HepG2 (cell line): ENCODE measurements around the gene ZNF207. TPM values are rescaled to one million over a fixed set of nuclear protein-coding genes. Genes with fewer than 3 reads are reported as not detected.
A peak's percentile ranks its signal among the peaks of the same experiment; 100 is the strongest.

Source experiments
- ARID2 ChIP-seq: sonication (generic); formaldehyde crosslinking; IDR thresholded peaks from 2 replicates; pipeline ENCODE4 v1.8.1; 2022; ENCODE audit warnings: mild to moderate bottlenecking, missing genetic modification reagents, borderline replicate concordance
- ARNTL ChIP-seq: sonication (generic); formaldehyde crosslinking; IDR thresholded peaks from 2 replicates; pipeline ENCODE4 v1.4.0; 2020; ENCODE audit warnings: mild to moderate bottlenecking, missing genetic modification reagents
- CEBPG ChIP-seq: IDR thresholded peaks from 2 replicates; pipeline ENCODE4 v1.6.1; 2016
- DBP ChIP-seq: sonication (generic); formaldehyde crosslinking; IDR thresholded peaks from 2 replicates; pipeline ENCODE4 v1.4.0; 2020; ENCODE audit warnings: missing genetic modification reagents; ENCODE audit errors: not compliant biosample characterization
- HDAC1 ChIP-seq: sonication (generic); formaldehyde crosslinking; IDR thresholded peaks from 2 replicates; pipeline ENCODE4 v1.5.1; 2020; ENCODE audit warnings: mild to moderate bottlenecking, missing genetic modification reagents
- PAXIP1 ChIP-seq: sonication (generic); formaldehyde crosslinking; conservative IDR thresholded peaks from 2 replicates; pipeline ENCODE4 v1.4.0; 2020; ENCODE audit warnings: mild to moderate bottlenecking, missing genetic modification reagents, moderate library complexity
- RCOR2 ChIP-seq: IDR thresholded peaks from 2 replicates; pipeline ENCODE4 v1.6.1; 2016; ENCODE audit warnings: missing biosample characterization, missing genetic modification reagents
- RNF2 ChIP-seq: fragments of 450-650 bp; conservative IDR thresholded peaks from 2 replicates; pipeline ENCODE4 v1.6.1; 2016; ENCODE audit warnings: low read depth
- SIX1 ChIP-seq: sonication (generic); formaldehyde crosslinking; IDR thresholded peaks from 2 replicates; pipeline ENCODE4 v1.4.0; 2020; ENCODE audit warnings: missing genetic modification reagents, borderline replicate concordance
- SMARCC2 ChIP-seq: fragments of 450-650 bp; IDR thresholded peaks from 2 replicates; pipeline ENCODE4 v1.6.1; 2017; ENCODE audit warnings: antibody characterized with exemption, mild to moderate bottlenecking
- SPEN ChIP-seq: sonication (generic); formaldehyde crosslinking; IDR thresholded peaks from 2 replicates; pipeline ENCODE4 v1.5.1; 2020; ENCODE audit warnings: low read depth, mild to moderate bottlenecking, missing genetic modification reagents
- STAT5B ChIP-seq: sonication (generic); formaldehyde crosslinking; IDR thresholded peaks from 2 replicates; pipeline ENCODE4 v1.4.0; 2020; ENCODE audit warnings: missing genetic modification reagents
- ZNF101 ChIP-seq: sonication (generic); formaldehyde crosslinking; IDR thresholded peaks from 2 replicates; pipeline ENCODE4 v1.4.0; 2020; ENCODE audit warnings: mild to moderate bottlenecking, low read depth, missing genetic modification reagents, borderline replicate concordance
- ZNF512B ChIP-seq: sonication (generic); formaldehyde crosslinking; IDR thresholded peaks from 2 replicates; pipeline ENCODE4 v1.5.1; 2020; ENCODE audit warnings: missing genetic modification reagents, mild to moderate bottlenecking, borderline replicate concordance
- ZNF703 ChIP-seq: sonication (generic); formaldehyde crosslinking; IDR thresholded peaks from 2 replicates; pipeline ENCODE4 v1.5.1; 2020; ENCODE audit warnings: missing genetic modification reagents, mild to moderate bottlenecking, moderate library complexity, borderline replicate concordance
- ZNF839 ChIP-seq: sonication (generic); formaldehyde crosslinking; IDR thresholded peaks from 2 replicates; pipeline ENCODE4 v1.4.0; 2020; ENCODE audit warnings: missing genetic modification reagents, mild to moderate bottlenecking, borderline replicate concordance
- ZNF883 ChIP-seq: sonication (generic); formaldehyde crosslinking; IDR thresholded peaks from 2 replicates; pipeline ENCODE4 v1.5.1; 2020; ENCODE audit warnings: mild to moderate bottlenecking, missing genetic modification reagents; ENCODE audit errors: not compliant biosample characterization
- polyA plus RNA-seq, 8 experiments: library from polyadenylated mRNA; depleted of rRNA in 3 of 8; stranded (reverse) in 7 of 8; unstranded in 1 of 8; fragments of >200 nt; fragmentation: Illumina TruSeq in 4 of 8; extraction: Trizol in 4 of 8; gene quantifications; 2 replicates each; pipeline versions ENCODE4 v1.2.1 to v1.2.3, GENCODE V29; 2011 to 2016; ENCODE audit warnings: low read depth in 4 of 8, missing spikeins in 1 of 8, mixed read lengths in 1 of 8; ENCODE audit not compliant: insufficient read depth in 1 of 8
- total RNA-seq, 5 experiments: library from RNA; depleted of rRNA; stranded (reverse); fragments of >200 nt; fragmentation: Illumina TruSeq; extraction: Trizol; gene quantifications; 2 replicates each; pipeline ENCODE4 v1.2.3, GENCODE V29; 2016; ENCODE audit warnings: low read depth in 1 of 5

The ZNF207 gene
- total and polyA plus RNA-seq, 2 of the 13 experiments (the other 11 are each of a cell fraction or from before 2014, with no cell fraction given) = 150 to 164 TPM

- TF ChIP-seq PAXIP1 (CRISPR knock-in tag) (0 out of 2 replicates have a peak, but pooled peaks have one; percentile 21), ZNF703 (CRISPR knock-in tag) (no peak), RNF2 (no peak), ZNF512B (CRISPR knock-in tag) (peak; percentile 98), RCOR2 (CRISPR knock-in tag) (0 out of 2 replicates have a peak, but pooled peaks have one; percentile 20), SMARCC2 (no peak), HDAC1 (CRISPR knock-in tag) (peak; percentile 91), ZNF883 (CRISPR knock-in tag) (peak; percentile 71), DBP (CRISPR knock-in tag) (no peak), ZNF839 (CRISPR knock-in tag) (no peak), SIX1 (CRISPR knock-in tag) (peak; percentile 50), ARID2 (CRISPR knock-in tag) (no peak), STAT5B (CRISPR knock-in tag) (peak; percentile 67; the same call in 1 of the 2 replicates), ZNF101 (CRISPR knock-in tag) (no peak), ARNTL (no peak), SPEN (peak; percentile 83; the same call in 1 of the 2 replicates), CEBPG (CRISPR knock-in tag) (peak; percentile 30; the same call in 1 of the 2 replicates)
These were observed 7.9 kb upstream of the ZNF207 start, which contains the start of gene C17orf75 (continued) for GRCh38 chr17:32341857-32342602.
